Measurements from ENCODE around the gene PSMF1.

PSMF1 gene

DNA sequence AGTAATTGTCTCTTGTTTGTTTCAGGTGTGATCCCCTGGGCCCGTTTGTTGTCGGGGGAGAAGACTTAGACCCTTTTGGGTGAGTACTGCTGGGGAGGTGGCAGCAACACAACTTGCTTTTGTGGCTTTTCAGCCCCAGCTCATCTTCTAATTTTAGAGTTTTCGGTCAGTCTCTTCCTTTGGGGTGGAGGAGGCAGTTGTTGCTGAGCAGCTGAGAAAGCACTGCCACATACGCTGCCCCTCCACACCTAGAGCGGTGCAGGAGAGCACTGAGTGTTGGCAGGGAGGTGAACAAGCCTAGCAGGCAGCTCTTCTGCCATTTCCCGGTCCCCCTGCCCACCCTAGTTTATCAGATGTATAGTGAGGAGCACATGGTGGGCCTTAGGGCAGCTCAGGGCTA is 44.7 kb downstream of the PSMF1 start:
- in situ Hi-C loops (cut with HindIII; ENCODE audit: low sequenced_read_pairs): no loop called here

DNA sequence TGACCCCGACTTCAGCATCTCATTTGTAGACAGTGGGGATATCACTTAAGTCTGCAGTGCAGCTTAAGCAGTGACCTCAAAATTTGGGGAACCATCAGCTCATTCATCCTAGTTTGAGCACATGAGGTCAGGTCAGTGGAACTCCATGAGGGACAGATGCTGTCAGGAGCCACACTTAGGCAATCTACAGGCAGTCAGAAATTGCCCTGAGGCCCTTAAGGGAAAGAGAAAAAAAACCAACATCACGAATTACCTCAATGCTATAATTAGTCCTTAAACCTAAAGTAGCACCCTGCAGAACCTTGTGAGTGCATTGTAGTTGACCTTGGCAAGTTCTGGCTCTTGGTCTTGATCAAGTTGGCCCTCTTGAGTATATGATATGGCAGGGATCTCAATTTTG is 45.3 kb downstream of the PSMF1 start:
- in situ Hi-C loops (cut with HindIII; ENCODE audit: low sequenced_read_pairs): no loop called here

DNA sequence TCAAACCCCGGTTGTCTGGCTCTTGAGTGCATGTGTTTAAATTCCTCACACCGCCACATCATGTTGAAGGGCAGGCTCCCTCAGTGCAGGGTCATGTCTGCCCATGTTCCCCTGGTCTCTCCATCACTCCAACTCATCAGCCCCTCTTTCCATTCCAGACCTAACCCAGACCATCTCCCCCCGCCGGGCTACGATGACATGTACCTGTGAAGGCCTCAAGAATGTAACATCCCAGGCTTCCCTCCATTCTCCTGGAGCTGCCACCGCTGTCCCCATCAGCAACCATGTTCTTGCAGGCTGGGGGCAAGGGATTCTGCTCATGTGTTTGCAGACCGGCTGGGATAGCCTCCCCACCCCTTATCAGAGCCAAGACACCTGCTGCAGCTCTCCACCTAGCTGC is 46.5 kb downstream of the PSMF1 start:
- in situ Hi-C loops (cut with HindIII; ENCODE audit: low sequenced_read_pairs): no loop called here

- in situ Hi-C loops (cut with HindIII; ENCODE audit: low sequenced_read_pairs): no loop called here
Observed at GRCh38 chr20:1165521-1165920, 47.1 kb downstream of the PSMF1 start.

GRCh38 chr20:1165941-1166340 is 47.5 kb downstream of the PSMF1 start:
- in situ Hi-C loops (cut with HindIII; ENCODE audit: low sequenced_read_pairs): no loop called here

- in situ Hi-C loops (cut with HindIII; ENCODE audit: low sequenced_read_pairs): no loop called here
Observed at GRCh38 chr20:1166948-1167720, 48.7 kb downstream of the PSMF1 start.

GRCh38 chr20:1169224-1169623 is 50.8 kb downstream of the PSMF1 start:
- in situ Hi-C loops (cut with HindIII; ENCODE audit: low sequenced_read_pairs): no loop called here

DNA sequence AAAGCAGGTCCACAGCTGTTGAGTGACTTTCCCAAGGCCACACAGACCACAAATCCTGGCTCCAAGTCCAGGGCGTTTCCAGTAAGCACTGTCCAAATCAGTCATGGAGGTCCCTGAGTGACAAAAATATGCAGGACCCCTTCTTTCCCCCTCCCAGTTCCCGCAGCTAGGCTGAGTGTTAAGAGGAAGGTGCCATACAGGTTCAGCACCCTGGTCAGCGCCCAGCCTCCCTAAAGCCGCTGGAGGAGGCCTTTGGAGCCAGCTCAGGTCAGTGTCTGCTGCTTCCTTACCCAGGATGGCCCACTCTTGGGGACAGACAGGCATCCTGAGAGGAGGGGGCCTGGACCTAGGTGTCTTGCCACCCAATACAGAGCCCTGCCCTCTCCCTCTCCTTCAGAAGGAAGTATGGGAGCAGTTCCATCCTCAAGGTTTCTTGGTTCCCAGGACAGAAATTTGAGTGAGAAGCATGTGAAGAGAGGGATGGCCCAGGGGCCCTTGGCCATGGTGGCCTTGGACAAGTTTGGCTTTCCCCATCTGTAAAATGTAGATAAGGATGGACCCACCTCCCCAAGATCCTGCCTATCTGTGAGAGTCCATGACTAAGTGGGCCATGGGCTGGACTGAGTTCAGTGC is 53.2 kb downstream of the PSMF1 start:
- in situ Hi-C loops (cut with HindIII; ENCODE audit: low sequenced_read_pairs): no loop called here

- in situ Hi-C loops (cut with HindIII; ENCODE audit: low sequenced_read_pairs): no loop called here
Observed at GRCh38 chr20:1173698-1174097, 55.3 kb downstream of the PSMF1 start.

DNA sequence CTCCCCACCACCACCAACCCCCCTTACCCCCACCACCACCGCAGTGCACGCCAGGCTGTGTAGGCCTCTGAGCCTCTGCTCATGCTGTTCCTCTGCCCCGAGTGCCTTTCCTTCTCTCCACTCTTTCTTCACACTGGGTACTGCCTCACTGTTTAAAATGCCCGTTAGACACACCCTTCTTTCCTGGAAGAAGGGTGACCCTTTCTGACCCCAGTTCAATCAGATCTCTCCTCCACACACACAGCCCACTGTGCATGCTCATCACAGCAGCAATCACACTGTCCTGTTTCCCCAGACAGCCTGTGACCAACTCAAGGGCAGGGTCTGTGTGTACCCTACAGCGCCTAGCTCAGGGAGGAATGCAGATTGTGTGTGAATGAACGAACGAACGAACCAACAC is 56.4 kb downstream of the PSMF1 start:
- in situ Hi-C loops (cut with HindIII; ENCODE audit: low sequenced_read_pairs): no loop called here

DNA sequence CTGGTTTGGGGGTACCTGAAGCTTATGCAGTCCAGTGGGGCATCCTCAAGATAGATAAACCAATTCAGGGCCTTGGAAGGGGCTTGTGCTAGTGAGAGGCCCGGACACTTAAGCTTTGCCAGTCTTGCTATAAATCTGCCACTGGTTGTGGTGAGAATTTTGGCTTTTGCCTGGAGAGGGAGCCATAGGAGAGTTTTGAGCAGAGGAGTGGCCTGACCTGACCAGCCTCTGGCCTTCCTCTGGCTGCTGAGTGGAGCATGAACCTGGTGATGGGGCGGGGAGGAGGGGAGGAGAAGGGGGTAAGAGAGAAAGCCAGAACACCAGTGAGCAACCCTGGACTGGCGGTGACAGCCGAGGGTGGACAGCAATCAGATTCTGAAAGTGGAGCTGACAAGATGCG is 59.3 kb downstream of the PSMF1 start:
- in situ Hi-C loops (cut with HindIII; ENCODE audit: low sequenced_read_pairs): no loop called here

DNA sequence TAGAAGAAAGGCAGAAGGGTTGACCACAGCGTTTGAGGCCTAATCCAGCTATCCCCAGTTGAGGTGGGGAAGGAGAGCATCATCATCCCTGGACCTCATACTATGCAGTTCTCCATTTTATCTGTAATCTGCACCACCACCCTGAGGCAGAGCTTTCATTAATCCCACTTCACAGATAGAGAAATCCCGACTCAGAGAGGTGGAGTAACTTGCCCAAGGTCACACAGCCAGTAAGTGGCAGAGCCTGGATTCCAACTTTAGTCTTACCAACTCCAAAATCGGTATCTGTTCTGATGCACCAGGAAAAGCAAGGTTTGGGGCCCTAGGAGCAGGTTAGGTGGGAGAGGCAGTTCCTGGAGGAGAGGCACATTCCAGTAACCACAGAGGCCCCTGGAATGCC is 59.7 kb downstream of the PSMF1 start:
- in situ Hi-C loops (cut with HindIII; ENCODE audit: low sequenced_read_pairs): no loop called here

- in situ Hi-C loops (cut with HindIII; ENCODE audit: low sequenced_read_pairs): no loop called here
Observed at GRCh38 chr20:1178623-1179022, 60.2 kb downstream of the PSMF1 start.

GRCh38 chr20:1180949-1181348 is 62.5 kb downstream of the PSMF1 start:
- in situ Hi-C loops (cut with HindIII; ENCODE audit: low sequenced_read_pairs): no loop called here

GRCh38 chr20:1182106-1182505 is 63.7 kb downstream of the PSMF1 start:
- in situ Hi-C loops (cut with HindIII; ENCODE audit: low sequenced_read_pairs): no loop called here

DNA sequence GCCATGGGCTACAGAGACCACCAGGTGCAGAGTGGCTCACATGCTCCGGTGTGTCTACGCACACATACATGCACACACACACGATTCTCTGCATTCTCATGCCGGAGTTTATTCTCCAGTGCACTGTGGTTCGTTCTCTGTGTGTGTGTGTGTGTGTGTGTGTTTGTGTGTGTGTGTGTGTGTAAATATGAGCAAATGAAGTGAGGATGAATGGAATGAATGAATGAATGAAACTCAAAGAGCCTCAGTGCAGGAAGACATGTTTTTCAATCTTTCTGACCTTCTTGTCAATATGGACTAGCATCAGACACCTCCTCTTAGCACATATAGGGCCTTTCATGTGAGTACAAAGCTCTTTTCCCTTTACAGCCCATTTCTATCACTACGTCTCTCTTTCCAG is 64.8 kb downstream of the PSMF1 start:
- in situ Hi-C loops (cut with HindIII; ENCODE audit: low sequenced_read_pairs): no loop called here

DNA sequence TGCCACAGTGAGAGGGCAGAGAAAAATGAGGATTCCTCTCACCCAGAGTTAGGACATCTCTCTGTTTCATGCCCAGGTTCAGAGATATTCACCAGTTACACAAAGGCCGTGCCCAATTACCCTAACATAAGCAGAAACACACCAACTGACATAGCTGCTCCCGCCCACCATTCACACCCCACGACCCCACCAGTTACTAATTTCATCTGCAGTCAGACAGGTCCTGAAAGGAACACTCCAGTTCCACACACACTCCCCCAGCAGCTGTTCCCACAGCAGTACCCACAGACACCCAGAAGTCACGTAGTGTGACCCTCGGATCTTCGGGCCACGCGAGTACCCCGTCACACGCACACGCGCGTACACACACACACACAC is 65.8 kb downstream of the PSMF1 start:
- in situ Hi-C loops (cut with HindIII; ENCODE audit: low sequenced_read_pairs): no loop called here

GRCh38 chr20:1184638-1185315 is 66.4 kb downstream of the PSMF1 start, which contains the start of gene TMEM74B:
TMEM74B (minus strand) TSS chr20:1184981; CDS start chr20:1183801, 1,180 bp downstream.
- in situ Hi-C loops (cut with HindIII; ENCODE audit: low sequenced_read_pairs): no loop called here

GRCh38 chr20:1185316-1185741 is 66.9 kb downstream of the PSMF1 start:
- in situ Hi-C loops (cut with HindIII; ENCODE audit: low sequenced_read_pairs): no loop called here

DNA sequence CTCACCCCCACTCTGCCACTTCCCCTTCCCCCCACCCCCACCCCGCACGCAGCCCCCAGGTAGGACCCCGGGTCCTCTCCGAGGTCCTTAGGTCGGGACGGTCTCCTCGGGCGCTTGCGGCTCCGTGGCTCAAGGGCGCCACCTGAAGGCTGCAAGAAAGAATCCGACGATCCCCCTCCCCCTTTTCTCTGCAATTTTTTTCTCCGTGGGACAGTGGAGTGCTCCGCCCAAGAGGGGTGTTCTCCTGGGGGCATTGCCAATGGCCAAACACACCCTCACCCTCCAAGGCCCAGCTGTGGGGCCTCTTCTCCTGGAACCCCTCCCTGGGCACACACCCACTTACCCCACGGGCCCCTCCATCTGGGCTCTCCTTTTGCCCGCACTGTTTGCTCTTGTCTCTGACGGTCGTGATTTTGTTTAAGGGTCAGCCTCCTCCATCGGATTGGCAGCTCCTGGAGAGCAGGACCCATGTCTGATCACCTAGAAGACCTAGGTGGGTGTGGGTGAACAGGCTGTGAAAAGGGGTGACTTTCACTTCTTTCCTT is 67.5 kb downstream of the PSMF1 start:
- in situ Hi-C loops (cut with HindIII; ENCODE audit: low sequenced_read_pairs): no loop called here

DNA sequence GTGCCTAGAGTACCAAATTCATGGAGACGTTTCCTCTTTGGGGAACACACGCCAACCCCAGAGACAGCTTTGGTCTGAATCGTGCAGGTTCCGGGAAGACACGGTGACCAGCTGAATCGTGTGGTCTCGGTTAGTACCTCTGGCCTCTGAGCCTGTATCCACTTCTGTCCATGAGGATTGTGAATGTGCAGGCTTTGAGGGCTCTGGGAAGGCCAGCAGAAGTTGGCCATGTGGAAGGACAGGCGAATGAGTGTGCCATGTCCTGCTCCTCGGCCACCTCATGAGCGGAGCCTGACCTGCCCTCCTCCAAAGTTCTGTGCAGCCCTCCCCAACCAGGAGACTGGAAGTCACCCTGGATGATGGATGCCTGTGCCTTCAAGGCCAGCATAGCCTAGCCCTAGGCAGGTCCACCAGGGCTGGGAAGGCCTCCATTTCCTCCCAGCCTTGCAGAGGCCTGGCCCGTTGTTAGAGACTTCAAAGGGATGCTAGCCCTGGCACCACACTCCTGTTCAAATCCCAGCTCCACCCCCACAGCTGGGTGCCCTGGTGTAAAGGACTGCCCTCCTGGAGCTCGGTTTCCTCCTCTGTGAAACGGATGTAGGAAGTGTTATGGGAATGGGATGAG is 68.1 kb downstream of the PSMF1 start:
- in situ Hi-C loops (cut with HindIII; ENCODE audit: low sequenced_read_pairs): no loop called here

Data from DLD1 (cell line).